Hematopoietic multipotent progenitor cell treated with erythropoietin and hydrocortisone succinate and interleukin-3 and kit ligand, for 6 days (in vitro differentiated cells): ENCODE results near the gene RAC3.
A peak's percentile ranks its signal among the peaks of the same experiment; 100 is the strongest.

ENCODE experiments used
- DNase-seq: peaks from one replicate; pipeline ENCODE4 v3.0.0-alpha.2; 2015

Gene RAC3

DNA sequence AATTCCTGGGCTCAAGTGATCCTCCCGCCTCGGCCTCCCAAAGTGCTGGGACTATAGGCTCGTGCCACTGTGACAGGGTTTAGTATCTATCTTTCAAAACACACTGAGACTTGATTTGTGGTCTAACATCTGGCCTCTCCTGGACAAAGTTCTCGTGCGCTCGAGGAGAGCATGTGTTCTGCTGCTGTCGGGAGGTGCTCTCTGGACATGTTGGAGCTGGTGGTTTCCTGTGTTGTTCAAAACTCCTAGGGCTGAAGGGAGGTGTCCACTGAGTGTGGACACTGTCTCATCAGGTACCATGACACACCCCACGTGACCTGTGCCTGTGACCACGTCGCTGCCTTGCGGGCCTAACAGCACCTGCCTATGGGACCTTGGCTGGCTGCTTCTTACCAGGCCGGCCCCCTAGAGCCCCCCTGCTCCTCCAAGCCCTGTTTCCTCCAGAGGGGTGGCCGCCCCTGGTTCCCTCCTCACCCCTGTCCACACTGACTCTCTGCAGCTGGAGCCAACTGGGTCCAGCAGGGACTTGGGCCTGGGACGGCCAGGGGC lies 14.5 kb downstream of the RAC3 start:
- no peak for DNase-seq

DNA sequence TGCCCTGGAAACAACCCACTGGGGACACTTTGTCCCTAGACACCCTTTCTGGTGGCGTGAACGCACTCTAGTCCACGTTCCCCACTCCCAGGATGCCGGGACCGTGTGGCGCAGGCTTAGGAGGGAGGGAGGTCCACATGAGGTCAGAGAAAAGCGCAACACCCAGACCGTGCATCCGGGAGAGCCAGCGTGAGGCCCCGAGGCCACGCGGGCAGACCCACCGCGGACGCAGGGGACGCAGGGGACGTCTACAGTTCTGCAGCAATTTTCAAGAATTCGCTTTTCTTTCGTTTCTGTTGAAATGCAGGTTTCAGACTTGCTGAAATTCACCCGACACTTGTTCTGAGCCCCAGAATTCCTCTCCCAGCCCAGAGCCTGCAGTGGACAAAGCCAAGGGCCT lies 15.4 kb downstream of the RAC3 start:
- no peak for DNase-seq

DNA sequence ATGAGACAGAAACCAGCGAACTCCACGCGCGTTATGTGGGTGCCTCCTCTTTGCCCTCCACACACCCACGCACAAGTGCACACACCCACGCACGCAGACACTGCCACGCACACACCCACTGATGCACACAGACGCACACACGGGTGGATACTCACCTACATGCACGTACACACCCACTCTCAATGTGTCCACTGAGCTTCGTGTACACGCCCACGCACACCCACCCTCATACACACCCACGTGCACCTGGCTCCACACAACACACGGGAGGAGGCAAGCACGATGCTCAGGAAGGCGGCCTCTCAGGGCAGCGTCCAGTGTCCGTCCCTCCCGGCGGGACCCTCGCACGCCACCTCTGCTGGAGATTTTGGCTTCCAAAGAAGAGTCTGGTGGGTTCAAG lies 15.9 kb downstream of the RAC3 start:
- DNase-seq, result no peak

DNA sequence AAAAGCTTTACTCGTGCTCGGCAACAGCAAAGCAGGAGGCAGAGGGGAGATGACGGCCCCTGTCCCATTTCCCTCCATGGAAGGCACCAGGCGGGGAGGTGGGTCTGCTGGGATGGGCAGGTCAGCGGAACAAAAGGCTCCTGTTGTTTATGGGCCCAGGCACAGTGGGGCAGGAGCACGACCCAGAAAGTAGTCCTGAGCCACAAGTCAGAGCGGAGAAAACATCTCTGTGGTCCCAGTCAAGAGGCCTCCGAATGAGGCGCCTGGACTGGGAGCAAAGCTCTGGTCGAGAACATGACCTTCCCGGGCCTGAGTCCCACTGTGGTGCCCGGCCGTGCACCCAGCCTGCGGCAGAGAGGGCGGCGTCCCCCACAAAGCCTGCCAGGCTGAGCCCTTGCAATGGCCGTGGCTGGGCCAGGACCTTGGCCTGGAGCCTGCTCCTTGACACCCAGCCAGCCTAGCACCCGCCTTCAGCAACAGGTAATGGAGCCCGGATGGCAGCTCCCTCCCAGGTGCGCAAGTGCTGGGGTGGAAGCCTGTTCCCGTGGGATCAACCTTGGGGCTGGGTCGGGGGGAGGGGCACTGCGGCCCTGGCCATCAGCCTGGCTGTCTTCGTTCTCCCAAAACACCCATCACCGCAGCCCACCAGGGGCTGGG lies 16.6 kb downstream of the RAC3 start:
- no peak for DNase-seq

DNA sequence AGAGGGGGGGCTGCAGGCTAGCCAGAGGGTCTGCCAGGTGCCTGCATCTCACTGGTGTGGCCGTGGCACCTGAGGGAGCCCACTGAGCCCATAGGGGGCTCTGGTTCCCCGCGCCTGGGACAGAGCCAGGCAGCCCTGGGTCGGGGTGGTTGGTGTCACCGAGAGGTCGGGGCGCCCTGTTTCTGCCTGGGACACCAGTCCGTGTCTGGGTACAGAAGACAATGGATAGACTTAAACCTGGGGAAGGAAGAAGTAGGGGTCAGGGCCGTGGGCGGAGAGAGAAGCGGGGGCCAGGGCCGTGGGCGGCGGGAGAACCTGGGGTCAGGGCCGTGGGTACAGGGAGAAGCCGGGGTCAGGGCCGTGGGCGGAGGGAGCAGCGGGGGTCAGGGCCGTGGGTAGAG lies 17.1 kb downstream of the RAC3 start:
- DNase-seq, result no peak

DNA sequence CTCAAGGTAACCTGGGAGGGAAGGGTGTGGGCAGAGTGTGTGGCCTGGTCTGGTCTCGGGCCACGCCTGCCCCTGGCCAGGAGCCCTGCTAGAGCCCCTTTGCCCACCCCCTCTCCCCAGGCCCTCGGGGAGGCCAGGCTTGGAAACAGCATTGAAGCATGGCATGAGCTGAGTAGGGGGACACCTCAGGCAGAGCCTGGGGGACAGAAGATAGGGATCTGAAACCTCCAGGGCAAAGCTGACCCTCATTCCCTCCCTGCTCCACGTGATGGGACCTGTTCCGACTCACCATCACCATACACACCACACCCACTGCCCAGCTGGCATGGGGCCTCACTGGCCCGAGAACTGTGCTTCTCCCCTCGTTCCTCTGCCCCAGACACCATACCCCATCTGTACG lies 17.6 kb downstream of the RAC3 start:
- no peak for DNase-seq

DNA sequence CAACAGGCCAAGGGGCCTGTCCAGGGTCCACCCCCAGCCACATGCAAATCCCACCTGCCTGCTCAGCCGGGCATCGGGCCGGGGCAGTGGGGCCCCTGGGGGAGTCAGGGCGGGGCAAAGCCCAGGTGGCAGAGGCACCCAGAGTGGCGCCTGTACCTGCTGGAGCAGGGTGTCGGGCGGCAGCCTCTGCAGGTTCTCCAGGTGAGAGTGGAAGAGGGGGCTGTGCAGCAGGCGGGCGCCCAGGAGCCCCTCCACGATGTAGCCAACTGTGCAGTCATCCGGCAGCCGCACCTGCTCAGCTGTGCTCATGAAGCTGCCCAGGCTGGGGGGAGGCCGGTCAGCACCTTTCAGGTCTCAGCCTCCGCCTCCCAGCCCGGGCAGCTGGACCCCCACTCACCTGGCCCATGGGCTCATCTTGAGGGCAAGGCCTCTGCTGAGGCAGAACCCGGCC lies 18.1 kb downstream of the RAC3 start:
- no peak for DNase-seq

DNA sequence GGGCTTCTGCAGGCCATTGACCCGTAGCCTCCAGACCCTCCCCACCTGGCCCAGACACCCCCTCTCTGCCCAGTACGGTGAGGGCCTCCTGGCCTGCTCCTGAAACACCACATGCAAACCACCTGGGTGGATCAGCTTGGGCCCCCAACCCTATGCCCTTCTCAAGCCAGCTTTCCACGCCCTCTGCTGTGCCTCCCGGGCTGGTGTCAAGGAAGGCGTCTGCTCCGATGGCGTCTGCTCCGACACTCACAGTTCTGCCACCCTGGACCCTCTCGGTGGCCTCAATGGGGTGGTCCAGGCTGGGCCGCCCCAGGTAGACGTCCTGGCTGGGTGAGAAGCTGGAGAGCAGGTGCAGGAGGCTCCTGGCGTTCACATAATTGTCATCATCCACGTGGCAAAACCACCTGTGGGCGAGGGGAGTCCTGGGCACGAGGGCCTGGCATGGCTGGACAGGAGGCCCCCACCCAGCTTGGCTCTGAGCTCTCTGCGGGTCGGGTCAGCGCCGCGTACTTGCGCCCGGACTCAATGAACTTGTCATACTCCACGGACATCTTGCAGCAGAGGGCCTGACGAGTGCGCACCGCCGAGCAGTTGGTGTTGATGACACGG lies 18.8 kb downstream of the RAC3 start:
- no peak for DNase-seq

DNA sequence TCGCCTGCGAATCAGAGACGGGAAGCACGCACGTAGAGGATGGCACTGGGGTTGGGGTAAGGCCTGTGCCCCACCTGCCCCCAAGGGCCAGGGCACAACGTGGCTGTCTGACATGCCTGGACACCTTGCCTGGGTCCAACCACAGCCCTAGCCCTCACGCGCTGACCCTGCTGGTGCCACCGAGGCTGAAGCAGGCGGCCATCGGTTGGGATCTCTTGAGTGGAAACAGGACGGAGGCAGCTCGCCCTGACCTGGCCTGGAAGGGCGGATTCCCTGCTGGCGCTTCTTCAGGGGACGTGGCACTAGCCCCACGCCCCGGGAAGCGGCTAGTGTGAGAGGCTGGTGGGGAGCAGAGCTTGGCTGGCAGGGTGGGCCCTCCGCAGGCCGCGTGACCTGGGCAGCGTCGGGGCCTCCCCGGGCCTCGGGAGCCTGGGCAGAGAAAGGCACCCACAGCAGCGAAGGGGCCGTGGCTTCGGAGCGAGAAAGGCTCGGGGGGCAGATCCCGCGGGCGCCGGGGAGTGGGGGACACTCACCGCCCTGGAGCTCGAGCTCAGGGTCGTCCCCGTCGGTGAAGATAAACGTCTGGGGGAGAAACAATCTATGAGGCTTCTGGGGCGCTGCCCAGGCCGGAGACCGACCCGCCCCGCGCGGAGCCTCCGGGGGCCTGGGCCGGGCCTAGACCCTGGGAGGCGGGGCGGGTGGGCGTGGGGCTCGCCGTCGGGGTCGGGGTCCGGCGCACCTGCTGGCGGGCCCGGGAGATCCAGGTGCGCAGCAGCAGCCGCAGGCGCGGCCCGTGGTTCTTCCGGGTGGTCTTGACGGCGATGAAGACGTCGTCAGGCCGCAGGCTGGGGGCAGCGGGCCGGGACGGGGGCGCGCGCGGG lies 19.5 kb downstream of the RAC3 start:
- no peak for DNase-seq

DNA sequence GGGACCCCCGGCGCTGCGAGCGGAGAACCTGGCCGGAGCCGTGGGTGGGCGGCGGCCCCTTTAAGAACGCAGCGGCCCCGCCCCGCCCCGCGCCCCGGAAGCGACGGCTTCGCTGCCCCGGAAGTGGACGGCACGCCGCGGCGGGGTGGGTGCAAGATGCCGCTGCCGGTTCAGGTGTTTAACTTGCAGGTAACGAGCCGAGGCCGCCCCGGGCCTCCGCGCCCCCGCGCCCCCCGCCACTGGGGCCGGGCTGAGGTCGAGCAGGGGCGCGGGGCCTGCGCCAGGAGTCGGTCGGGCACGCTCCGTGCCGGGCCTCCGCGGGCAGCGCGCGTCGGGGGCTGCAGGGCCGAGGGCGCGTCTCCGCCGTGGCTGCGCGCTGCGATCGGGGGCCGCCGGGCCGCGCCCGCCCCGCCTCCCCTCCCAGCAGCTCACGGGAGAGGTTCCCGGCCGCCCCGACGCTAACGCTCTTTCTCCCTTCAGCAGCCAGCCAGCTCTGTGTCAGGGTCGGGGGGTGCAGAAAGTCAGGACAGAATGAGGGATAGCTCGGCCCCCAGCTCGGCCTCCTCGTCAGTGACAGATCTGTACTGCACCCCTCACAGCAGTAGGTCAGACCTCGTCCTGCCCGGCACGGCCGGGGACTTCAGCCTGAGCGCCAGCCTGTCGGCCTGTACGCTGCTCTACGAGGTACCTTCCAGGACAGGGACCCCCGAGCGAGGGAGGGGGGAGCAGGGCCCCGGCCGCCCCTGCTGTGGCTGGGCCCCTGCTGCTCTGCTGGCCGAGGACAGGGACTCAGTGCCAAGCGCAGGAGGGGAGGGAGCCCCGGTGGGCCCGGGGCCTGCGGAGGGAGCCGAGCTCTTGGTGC lies 20.5 kb downstream of the RAC3 start, which contains the start of the genes GPS1 and RFNG:
GPS1 (plus strand) TSS at position 123 of the 862 bp plus-strand sequence; CDS start at position 157, 34 bp downstream.
RFNG (minus strand) TSS at position 36 of the 862 bp plus-strand sequence. CDS start 45 bp downstream, outside the sequence.
- peak; percentile 88 for DNase-seq

DNA sequence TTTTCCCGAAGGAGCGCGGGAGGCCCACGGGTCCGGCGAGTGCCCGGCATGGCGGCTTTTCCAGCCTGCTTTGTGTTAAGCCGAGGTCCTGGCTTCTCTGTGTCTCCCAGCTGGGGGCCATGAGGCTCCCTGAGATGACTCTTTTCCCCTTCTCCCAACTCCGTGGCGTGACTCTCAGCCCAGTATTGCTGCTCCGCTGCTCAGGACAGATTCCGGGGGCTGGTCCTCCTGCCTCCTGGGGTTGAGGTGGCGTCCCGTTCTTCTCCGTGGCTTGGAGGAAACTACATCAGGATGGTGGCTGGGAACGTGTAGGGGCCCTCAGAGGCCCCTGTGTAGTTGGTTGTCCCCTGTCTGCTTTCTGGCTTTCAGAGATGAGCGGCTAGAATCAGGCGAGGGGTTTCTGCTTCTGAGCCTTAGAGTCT lies 21.2 kb downstream of the RAC3 start:
- DNase-seq, result no peak

DNA sequence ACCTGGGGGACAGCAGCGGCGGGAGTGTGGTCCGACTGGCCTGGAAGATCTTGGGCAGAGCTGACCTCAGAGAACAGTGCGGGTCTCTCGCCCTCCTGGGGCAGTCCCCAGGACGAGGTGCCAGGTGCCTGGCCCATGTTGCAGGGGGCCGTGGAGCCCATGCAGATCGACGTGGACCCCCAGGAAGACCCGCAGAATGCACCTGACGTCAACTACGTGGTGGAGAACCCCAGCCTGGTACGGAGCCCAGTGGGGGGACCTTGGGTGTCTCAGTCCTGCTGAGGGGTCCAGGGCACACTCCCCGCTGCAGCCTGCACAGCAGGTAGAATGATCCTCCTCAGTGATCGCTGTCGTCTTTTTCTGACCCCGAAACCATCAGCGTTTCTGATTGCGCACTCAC lies 21.7 kb downstream of the RAC3 start:
- DNase-seq, result no peak

DNA sequence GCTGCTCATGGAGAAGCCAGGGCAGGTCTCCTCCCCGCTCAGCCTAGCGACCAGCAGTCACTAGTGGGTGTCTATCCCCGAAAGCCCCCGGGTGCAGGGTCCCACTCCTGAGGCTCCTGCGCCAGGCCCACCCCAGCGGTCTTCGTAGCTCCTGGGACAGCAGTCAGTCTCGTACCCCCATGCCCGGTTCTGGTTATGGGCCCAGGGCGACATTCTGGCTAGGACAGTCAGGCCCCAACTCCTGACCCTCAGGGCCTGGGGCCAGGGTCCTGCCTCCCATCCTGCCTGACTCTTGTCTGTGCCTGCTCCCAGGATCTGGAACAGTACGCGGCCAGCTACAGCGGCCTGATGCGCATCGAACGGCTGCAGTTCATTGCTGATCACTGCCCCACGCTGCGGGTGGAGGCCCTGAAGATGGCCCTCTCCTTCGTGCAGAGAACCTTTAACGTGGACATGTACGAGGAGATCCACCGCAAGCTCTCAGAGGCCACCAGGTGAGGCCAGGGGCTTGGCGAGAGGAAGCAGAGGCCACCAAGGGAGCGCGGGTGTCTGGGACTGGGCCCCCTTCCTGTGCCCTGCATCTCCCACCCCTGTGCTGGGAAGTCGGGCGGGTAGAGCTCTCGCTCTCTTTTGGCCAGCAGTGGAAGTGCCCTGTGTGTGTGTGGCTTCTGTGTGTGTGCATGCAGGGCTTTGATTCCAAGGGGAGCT lies 22.2 kb downstream of the RAC3 start:
- DNase-seq, result no peak

DNA sequence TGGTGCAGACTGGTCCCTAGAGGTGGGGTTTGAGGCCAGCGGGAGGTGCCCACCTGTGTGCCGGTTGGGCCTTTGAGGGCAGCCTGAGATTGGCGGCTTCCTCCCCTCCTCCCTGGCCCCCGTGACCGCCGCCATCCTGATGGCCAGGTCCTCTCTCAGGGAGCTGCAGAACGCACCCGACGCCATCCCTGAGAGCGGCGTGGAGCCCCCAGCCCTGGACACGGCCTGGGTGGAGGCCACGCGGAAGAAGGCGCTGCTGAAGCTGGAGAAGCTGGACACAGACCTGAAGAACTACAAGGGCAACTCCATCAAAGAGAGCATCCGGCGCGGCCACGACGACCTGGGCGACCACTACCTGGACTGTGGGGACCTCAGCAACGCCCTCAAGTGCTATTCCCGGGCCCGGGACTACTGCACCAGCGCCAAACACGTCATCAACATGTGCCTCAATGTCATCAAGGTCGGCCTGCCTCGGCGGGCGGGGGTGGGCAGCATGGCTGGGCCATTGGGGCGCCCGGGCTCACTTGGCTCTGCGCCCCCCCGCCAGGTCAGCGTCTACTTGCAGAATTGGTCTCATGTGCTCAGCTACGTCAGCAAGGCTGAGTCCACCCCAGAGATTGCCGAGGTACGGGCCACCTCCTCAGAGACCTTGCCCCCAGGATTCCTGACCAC lies 23.0 kb downstream of the RAC3 start:
- DNase-seq, result no peak

DNA sequence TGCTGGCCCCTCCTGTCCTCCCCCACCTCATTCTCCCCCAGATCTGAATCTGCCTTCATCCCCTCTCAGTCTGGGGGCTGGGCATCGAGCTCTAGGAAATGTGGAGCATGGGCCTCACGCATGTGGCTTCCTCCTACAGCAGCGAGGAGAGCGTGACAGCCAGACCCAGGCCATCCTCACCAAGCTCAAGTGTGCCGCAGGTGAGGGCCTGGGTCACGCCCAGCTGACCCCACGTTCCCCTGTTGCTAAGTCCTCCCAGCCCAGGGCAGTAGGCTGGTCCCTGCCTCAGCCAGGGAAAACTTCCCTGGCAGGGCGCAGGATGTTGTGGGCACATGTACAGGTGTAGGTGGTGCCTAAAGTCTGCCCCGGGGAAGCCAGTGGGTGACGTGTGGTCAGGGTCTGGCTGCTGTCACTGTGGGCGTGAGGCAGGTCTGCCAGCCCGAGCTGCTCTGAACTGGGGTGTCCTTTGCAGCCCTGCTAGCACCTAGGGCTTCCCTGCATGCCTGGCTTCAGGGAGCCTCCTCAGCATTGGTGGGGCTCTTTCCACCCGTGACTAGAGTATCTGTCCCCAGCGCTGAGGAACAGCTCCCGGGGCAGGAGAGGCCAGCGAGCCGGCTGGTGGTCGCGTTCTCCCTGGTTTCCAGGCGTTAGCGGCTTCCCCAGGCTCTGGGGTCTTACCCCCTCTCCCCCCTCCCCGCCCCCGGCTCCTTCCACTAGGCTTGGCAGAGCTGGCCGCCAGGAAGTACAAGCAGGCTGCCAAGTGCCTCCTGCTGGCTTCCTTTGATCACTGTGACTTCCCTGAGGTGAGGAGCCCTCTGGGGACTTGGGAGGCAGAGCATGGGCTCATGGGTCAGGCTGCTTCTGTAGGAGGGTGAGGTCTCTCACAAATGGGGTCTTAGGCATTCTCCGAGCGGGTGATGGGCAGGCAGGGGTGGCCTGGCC lies 23.8 kb downstream of the RAC3 start:
- DNase-seq, result no peak

DNA sequence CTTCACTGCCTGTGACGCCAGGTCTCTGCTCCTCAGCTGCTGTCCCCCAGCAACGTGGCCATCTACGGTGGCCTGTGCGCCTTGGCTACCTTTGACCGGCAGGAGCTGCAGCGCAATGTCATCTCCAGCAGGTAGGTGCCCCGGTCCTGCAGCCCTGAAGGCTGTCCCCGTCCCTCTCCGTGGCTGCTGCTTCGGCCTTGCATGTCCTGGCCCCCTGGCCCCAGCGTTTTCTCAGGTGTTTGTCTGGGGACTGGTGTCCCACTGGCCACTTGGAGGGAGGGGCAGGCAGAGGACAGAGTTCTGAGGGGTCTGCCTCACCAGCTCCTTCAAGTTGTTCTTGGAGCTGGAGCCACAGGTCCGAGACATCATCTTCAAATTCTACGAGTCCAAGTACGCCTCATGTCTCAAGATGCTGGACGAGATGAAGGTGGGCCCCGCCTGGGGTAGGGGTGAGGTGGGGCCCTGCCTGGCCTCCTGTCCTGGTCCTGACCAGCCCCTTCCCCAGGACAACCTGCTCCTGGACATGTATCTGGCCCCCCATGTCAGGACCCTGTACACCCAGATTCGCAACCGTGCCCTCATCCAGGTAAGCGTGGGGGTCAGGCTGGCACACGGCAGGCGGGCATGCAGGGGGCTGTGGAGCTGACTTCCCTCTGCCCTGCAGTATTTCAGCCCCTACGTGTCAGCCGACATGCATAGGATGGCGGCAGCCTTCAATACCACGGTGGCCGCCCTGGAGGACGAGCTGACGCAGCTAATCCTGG lies 24.7 kb downstream of the RAC3 start:
- DNase-seq, result no peak

DNA sequence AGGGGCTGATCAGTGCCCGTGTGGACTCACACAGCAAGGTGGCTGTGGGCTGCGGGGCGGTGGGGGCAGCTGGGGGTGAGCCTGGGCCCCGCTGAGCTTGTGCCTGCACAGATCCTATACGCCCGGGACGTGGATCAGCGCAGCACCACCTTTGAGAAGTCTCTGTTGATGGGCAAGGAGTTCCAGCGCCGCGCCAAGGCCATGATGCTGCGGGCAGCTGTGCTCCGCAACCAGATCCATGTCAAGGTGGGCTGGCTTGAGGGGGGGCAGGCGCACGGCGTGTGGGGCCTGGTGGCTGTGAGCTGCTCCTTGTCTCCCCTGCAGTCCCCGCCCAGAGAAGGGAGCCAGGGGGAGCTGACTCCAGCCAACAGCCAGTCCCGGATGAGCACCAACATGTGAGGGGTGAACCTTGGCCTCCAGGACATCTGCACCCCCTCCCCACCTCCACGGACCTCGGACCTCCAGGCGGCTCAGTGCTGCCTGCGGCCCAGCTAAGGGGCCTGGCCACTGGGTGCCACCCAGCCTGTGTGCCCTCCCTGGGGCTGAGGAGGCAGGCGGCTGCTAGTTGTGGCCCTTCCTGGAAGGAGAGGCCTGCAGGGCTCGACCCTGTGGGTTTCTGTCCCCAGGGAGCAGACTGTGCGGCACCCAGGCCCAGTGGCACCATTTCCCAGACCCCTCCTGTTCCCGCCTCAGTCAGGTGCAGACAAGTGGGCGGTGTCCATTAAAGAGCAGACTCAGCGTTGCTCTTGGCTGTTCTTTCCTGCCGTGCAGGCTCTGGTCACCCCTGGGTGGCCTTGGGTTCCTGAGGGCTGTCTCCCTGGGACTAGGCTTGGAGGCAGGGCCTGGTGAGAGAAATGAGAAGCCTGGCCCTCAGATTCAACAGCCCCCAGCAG lies 25.5 kb downstream of the RAC3 start:
- DNase-seq, result no peak

DNA sequence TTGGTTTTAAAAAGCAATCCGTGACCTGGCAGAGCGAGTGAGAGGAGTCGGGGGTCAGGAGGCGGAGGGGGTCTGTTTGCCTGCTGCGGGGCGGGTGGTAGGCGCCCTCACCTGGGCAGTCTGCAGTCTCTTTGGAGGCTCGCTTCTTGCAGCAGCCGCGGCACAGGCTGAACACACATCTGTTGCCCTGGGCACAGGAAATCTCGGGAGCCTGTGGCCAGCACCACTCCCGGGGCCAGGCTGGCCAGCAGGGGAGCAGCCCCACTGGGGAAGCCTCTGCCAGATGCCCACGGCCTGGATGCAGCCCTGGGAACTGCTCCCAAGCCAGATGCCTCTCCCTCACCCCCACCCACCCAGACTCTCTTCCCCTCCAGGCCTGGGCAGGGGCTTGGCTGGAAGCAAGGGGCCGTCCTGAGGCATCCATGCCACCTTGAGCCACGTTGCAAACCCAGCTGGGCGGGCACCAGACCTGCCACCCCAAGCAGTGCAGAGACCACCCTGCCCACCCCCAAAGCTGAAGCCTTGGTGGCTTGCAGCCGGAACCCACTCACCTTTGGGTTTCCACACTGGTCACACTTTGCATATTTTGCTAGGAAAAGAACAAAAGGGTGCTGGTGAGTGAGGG lies 26.9 kb downstream of the RAC3 start:
- no peak for DNase-seq
